Esophagus muscularis mucosa (tissue), 4 donors: ENCODE results near the gene CATSPERE.

Experiments
- EP300 ChIP-seq: sonication (generic); formaldehyde crosslinking; IDR thresholded peaks from one replicate; pipeline ENCODE4 v1.6.1; 2017; ENCODE audit warnings: antibody characterized with exemption
- POLR2A ChIP-seq: fragments of 450-650 bp; IDR thresholded peaks from one replicate; pipeline ENCODE4 v1.6.1; 2017; ENCODE audit warnings: antibody characterized with exemption, moderate library complexity, mild to moderate bottlenecking, low read depth
- TF ChIP-seq, protein P1 (sequence below), 3 experiments: fragments of 200-600 bp in 2 of 3; fragments of 450-650 bp in 1 of 3; sonication (generic) in 2 of 3; IDR thresholded peaks; one replicate each; pipeline ENCODE4 v1.5.1; 2017 to 2019; ENCODE audit warnings: antibody characterized with exemption in 3 of 3, mild to moderate bottlenecking in 2 of 3, moderate library complexity in 1 of 3

DNA sequence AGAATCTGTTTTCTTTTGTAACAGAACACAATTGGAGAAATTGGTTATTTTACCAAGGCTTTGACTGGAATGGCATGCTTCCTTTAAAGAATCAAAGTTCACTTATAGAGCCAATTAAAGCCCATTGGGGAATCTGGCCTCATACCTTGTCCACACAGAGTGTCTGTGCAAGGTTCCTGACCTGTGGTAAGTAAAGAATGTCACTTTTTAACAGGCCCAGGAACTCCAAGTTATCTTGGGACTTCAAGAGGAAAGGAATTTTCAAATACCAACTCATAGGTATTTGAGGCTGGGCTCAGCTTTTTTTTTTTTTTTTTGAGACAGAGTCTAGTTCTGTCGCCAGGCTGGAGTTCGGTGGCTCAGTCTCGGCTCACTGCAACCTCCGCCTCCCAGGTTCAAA lies 2.3 kb upstream of the CATSPERE start:
- TF ChIP-seq, protein P1, sequence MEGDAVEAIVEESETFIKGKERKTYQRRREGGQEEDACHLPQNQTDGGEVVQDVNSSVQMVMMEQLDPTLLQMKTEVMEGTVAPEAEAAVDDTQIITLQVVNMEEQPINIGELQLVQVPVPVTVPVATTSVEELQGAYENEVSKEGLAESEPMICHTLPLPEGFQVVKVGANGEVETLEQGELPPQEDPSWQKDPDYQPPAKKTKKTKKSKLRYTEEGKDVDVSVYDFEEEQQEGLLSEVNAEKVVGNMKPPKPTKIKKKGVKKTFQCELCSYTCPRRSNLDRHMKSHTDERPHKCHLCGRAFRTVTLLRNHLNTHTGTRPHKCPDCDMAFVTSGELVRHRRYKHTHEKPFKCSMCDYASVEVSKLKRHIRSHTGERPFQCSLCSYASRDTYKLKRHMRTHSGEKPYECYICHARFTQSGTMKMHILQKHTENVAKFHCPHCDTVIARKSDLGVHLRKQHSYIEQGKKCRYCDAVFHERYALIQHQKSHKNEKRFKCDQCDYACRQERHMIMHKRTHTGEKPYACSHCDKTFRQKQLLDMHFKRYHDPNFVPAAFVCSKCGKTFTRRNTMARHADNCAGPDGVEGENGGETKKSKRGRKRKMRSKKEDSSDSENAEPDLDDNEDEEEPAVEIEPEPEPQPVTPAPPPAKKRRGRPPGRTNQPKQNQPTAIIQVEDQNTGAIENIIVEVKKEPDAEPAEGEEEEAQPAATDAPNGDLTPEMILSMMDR (IDR thresholded peaks at IDR 0.05), result no peak
- no peak for TF ChIP-seq POLR2A
- TF ChIP-seq EP300, result no peak
